D341Med (cell line): ENCODE measurements around the gene ZRANB2.

Experiments used
- DNase-seq: peaks from one replicate; pipeline ENCODE4 v3.0.0; 2012; ENCODE audit warnings: low spot score

Gene ZRANB2, protein sequence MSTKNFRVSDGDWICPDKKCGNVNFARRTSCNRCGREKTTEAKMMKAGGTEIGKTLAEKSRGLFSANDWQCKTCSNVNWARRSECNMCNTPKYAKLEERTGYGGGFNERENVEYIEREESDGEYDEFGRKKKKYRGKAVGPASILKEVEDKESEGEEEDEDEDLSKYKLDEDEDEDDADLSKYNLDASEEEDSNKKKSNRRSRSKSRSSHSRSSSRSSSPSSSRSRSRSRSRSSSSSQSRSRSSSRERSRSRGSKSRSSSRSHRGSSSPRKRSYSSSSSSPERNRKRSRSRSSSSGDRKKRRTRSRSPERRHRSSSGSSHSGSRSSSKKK

DNA sequence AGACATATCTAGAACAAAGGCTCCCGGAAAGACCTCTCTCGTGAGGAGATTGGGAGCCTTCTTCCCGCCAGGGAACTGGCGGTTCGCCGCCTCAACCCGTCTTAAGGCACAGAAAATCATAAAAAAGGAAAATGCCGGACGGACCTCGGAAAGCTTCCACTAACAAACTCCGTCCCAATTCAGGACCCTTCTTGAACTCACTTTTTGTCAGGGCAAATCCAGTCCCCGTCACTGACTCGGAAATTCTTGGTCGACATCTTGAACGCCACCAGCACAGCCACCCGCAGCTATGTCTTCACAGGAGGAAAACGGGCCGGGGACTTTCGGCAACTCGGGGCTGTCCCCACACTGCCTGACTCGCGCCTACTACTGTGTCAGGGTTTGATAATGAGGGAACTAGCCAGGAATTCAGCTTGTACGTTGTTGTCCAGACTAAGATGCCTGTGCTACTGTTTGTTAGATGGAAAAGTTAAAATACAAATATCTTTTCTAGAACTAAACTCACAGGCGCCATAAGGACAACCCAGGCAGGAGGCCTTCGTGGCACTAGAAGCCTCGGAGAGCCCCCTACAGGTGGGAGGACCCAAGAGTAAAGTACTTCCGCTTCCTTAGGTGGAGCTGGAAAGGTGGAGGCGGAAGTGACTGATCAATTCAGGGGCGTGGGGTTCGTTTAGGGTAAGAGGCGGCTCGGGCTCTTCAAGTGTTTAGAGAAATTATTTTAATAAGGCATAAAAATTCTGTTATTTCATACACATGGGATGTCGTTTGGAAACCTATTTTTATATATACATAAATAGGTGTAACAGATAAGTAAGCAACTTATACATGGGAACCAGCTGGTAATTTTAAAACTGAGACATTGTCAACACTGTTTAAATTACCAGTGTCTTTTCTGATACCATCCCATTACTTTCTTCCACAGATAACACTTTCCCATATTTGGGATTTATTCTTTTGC is at the start of gene ZRANB2:
Gene ZRANB2 (minus strand): TSS at position 297 of the 958 bp plus-strand sequence. CDS start 40 bp downstream, at position 257.
- peak; percentile 89 for DNase-seq

DNA sequence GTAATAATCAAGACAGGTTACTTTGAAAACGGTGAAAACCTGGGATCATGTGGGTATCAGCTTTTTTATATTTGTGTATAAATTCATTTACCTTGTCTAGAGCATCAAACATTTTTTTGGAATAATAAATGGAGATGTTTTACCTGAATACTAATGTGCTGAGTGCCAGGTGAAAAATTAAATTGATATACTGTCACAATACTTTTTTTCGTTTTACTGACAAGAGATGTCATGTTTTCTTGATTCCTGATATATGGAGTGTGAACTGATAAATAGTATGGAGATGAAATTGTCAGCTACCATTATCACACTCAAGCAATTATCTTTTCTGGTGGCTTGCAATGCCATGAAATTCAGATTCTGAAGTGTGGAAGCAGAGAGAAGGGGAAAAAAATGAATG is 47.2 kb upstream of the ZRANB2 start:
- no peak for DNase-seq

DNA sequence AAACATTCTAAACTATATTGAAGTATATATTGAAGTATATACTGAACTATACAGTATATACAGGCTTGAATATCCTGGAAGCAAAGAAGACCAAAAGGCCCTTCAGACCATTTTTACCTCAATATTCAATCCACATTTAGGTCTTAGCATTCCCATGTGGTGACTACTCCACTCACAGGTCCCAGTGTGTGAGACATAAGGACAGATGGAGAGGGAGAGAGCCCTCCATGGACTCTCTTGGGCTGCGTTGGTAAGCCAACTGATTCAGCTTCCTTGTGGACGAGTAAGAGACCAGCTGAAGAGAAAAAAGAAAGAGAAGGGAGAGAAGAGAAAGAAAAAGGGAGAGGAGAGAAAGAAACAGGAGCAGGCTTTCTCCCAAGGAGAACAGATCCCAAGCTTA is 37.3 kb upstream of the ZRANB2 start:
- DNase-seq: no peak

DNA sequence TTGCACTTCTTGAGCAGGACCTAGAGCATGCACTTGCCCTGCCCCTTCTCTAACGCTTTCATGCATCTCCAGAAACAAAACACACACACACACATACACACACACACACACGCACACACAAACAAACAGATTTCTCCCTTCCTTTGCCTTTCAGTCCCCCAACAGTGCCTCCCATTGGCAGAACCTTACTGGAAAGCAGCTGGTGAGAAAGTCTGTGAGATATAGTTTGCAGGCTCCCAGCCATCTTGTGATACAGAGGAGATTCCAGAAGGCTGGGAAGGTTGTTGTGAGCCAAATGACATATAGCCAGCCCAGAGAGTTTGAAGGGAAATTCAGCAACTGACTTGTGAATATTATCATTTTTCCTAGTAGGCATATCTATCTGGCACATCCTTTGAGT is 35.9 kb upstream of the ZRANB2 start:
- no peak for DNase-seq

DNA sequence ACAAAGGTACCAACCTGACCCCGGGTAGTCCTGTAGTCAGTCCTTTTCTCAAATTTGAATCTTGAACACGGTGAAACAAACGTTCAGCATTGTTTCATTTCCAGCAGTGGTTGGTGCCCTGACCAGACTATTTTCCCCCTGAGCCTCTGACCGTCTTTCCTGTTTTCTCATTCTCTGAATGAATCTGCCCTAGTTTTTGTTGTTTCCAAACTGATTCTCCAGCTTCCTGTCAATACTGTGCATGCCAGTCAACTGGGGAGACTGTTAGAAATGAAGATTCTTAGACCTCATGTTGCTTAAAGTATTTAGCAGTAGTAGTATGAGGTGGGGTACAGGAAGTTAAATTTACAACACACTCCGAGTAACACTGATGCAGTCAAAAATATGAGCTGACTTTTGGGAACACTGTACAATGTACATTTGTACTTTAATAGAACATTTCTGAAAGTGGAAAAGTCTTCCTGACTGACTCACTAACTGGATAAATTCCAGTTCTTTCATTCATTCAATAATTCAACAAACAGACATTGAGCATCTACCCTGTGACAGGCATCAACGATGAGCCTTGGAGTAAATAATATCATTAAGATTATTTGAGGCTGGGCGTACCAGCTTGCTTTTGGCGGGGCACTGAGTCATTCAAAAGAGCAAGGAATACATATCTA is 26.0 kb upstream of the ZRANB2 start:
- no peak for DNase-seq

DNA sequence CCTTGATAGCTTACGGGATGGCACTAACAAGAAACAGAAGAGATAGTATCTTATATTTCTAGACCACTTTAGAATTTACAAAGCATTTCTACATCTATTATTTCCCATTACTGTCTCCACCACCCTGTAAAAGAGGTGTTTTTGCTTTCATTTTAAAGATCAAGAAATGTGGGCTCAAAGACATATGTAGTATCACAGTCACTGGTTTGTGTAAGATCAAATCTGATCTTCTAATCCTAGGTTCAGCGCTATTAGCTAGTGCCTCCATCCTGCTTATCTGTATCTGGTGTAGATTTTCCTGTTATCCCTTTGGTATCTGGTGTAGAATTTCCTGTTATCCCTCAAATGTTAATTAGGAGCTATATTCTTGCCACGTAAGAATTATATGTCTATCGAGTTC is 23.6 kb upstream of the ZRANB2 start:
- no peak for DNase-seq

DNA sequence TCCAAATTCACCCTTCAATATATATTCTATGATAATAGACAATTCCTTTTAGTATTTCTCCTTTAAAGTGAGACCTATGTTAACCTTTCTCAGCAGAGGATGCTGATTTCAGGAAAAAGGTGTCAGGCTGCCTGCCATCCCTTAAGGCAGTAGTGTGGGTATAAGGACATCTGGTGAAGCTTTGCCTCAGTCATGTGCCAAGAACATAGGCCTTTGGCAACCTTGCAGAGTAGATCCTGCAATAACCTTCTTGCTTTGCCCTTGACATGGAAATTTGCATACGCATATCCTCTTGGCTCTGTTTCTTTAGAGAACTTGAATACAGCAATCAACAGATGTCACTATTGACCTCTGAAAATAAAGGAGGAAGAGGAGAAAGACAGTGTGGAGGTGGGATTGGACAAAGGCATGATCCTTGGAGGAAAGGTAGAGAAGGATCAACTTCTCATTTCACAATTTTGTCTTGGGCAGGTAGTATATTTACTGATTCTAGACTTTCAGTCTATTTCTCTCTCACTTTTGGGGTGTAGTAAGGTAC is 21.1 kb upstream of the ZRANB2 start:
- DNase-seq: no peak

DNA sequence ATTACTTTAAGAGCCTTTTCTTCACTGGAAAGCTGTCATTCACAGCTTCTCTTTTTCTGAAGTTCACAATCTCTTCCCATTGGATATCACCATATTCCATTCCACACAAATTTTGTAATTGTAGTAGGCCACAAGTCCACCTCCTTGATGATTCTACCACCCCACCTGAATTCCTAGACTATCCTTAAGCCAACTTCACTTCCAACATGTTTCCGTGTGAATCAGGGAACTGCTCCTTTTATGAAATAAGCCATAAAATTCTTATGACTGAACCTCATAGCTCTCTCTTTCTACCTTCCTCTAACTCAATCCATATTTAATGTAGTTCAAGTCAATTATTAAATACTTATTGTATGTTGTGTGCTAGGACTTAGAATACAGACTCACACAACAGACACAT is 16.6 kb upstream of the ZRANB2 start:
- no peak for DNase-seq

DNA sequence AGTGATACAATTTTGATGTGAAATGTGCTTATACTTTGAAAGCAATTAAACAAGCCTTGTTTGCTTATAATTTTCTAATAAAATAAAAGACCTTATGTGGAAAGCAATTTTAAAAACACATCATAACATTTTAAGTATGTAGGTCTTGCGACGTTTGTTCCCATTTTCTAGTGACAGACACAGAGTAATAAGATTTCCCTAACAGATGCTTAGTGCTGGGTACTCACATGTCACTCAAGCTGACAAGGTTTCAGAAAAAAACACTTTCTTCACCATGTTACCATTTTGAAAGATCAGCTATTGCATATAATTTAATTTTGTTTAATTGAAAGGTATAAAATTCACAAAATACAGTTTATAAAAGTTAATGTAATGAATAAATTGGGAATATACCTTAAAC is 14.1 kb upstream of the ZRANB2 start:
- DNase-seq: no peak

DNA sequence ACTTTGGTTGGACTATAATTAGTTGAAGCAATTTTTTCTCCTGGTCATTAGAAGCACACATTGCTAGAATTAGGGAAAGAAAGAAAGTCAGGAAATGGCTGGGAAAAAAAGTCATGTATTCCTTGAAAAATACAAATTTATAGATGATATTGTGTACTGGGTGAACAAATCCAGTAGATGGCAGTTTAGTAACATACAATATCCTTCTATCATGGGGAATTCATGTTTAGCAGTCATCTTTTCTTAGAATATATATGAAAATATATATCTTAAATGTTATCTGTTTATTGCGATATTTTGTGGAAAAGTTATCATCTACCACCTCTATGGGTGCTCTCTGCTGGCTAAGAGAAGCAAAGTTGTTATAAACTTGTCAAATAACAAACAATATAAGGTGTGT is 13.1 kb upstream of the ZRANB2 start:
- DNase-seq: no peak

DNA sequence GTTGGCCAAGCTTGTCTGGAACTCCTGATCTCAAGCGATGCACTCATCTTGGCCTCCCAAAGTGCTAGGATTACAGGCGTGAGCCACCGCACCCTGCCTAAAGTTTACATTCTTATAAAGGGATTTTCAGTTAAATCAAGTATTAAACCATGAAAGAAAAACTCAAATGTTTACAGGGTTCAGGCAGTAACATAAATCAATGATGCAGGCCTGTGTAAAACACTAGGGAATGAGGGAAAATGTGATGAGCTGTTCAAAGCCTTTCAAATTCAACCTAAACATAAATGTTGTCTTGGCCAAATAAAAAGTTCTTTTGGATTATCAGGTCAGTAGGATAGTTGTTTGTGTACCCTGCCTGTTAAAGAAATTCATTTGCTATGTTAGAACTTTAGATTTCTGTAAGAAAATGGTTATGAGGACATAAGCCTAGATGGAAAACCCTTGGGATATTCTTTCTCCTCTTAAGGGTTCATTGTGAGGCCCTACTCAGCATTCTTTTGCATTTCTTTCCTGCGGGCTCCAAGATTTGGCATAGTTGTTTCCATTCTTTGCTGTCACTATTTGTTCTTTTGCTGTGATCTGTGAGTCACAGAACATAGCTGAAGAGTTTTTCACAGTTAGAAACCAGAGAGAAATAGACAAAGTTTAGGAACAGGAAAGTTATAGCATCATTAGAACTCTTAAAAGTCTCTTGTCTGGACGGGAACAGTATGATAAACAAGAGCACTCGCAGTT is 8.9 kb upstream of the ZRANB2 start:
- DNase-seq: no peak

DNA sequence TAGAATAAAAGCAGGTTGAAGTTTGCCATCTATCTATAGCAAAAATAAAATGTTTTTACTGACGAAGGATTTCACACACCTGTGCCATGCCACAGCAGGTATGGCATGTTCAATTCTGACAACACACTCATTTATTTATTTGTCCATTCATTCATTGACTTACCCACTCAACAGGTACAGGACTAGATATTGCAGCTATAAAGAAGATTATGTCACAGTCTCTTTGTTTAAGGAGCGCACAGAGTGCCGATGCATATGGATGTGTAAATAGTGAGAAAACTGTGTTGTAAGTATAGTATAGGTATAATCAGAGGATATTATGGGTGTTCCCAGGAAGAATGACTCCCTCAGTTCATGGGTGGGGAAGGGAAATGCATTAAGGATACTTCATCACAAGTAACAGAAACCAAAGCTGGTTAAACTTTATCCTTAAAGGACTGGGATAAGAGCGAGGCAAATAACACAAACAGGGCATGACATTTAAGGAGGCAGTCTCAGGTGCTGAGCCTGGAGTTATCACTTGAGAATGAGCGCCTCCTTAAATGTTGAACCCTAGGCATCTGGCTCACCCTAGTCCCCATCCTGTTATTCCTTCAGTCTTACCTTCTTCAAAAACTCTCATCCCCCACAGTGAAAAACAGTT is 7.9 kb upstream of the ZRANB2 start:
- no peak for DNase-seq

DNA sequence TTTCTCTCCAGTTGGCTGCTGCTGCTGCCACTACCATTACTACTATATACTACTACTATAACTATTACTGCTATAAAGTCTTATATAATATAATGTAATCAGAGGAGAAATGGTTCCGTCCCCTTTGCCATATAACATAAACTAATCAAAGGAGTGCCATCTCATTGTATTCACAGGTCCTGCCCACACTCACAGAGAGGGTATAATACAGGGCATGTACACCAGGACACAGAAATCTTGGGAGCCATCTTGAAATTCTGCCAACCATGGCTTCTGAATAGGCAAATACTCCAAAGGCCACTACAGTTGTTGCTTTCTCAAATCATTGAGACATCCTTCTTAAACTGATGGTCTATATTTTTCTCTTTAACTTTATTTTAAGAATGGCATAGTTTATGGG is 6.9 kb upstream of the ZRANB2 start:
- no peak for DNase-seq

DNA sequence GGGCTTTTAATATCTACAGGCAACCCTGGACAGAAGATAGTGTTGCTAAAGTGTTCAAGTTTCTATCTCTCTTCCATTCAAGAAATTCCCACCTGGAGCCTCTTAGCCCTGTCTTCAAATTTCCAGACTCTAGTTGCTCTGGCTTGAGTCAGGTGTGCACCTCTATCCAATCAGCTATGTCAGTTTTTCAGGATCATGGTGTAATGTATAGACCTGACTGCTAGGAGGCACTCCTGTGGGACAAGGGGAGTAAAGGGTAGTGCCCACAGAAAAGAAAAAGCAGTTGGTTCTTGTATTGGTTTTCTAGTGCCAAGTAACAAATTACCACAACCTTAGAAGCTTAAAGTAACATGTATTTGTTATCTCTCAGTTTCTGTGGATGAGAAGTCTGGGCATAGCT is 6.2 kb upstream of the ZRANB2 start:
- DNase-seq: peak; percentile 25

DNA sequence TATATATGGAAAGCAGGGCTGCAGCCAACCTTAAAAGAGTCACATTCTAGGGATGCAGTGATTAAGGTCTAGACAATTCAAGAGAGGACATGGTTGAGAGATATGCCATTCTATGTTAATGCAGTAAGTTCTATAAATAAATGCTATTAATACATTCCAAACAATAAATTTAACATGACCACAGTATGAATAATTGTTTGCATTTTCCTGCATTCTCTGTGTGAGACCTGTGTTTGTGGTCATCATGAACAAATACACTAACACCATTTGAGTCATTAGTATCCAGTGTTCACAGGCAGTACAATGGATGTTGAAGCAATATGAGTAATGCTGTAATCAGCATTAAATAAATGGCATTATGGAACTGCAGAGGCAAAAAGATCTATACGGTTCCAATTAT is 5.5 kb upstream of the ZRANB2 start:
- no peak for DNase-seq

DNA sequence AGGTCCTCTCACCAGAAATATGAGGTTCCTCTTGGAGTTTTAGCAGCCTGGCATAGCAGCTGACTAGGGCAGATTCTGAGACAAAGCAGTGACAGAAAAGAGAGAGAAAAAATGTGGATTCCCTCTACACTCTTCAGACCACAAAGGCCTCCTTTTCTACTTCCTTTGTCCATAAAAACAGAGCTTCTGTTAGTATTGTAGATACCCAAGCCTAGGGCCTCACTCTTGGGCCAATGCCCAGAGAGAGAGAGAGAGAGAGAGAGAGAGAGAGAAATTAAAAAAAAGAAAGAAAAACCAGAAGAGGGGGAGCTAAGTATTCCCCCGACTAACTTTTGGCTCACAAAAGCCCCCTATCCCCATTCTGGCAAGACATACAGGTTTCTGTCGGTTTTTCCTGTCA is 2.4 kb upstream of the ZRANB2 start:
- no peak for DNase-seq

DNA sequence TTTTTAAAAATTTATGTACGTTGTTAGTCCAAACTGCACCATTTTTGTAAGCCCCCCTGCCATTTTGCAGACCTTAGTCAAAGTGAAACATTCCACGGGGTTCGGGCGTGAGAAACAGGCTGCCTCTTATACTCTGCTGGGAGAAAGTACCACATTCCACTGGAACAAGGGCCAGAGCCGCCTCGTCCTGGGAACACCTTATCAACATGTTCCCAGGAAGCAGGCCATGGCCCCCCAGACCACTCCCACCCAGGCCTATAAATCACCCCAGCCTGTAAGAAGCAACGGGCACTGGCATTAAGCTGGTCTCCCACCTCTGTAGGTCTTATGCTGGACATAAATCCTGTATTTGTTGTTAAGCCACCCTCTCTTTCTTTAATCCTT is 854 bp upstream of the ZRANB2 start:
- DNase-seq: peak; percentile 19

DNA sequence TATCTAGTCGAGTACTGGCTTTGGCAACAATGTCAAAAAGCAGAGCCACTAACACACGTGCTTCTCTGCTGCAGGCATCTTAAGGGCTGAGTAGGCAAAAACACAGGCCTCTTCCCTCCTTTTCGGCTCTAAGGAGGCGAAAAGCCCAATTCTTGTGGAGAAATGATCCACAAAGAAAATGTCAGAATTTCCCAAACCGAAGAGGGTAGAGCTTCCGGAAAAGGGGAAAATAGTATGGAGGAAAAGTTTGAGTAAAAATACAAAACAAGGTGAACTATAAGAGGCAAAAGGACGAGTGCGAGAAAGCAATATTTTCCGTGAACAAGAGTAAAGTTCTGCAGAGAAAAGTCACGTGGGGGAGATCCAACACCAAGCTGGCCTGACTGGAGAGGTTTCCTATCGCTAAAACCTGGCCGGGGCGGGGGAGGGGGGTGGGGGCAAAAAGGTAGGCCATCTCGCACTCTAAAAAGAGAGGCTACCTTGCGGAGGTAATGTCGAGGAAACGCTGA is 551 bp downstream of the ZRANB2 start:
- peak; percentile 21 for DNase-seq

DNA sequence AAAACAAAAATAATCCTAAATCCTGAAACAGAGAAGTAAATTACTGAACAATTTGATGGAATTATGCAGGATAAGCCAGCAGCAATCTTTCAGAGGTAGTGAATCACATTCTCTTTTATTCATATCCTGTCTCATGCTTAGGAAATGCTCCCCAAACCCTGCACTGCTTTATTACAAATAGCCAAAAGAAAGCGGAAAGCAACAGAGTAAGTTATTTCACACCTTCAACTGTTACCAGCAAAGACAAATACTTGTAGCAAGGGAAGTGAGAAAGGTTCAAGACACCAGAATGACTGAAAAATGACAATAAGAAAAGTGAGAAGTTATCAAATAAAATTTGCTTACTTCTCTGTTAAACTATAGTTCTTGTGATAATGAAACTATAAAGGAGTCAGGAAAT is 6.2 kb downstream of the ZRANB2 start:
- no peak for DNase-seq

DNA sequence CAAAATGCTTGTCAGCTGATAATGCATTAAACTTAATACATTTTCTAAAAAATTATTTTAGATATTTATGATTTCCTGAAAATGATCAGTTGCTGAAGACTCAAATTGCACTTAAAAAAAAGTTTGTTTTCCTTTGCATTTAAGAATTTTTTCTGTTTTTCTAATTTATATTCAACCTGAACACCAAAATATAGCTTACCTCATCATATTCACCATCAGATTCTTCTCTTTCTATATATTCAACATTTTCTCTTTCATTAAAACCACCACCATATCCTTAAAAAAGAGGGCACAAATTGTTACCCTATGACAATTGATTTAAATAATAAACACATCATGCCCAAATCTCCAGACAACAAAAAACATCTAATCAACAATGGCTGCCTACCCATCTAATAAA is 8.6 kb downstream of the ZRANB2 start:
- no peak for DNase-seq

DNA sequence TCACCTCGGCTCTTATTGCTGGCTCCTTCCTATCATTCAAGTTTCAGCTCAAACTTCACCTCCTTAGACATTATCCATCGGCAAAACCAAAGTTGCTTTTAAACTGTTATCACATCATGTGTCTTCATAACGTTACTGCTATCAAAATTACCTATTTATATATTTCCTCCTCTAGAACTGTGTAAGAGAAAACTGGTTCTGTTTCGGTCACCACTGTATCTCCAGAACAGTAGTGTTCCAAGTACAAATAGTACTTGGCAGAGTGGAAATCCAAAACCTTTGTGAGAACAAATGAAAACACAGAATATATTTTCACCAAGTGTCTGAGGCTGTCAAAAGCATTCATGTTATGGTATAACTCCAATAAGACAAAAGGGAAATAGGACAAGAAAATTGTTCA is 9.1 kb downstream of the ZRANB2 start:
- no peak for DNase-seq
